ENCODE measurements around the gene NOC3L. TPM values are rescaled to one million over a fixed set of nuclear protein-coding genes. Genes with fewer than 3 reads are reported as not detected.

The NOC3L gene
- total RNA-seq, 1 experiment from 2014 or later: 41.2 TPM

DNA sequence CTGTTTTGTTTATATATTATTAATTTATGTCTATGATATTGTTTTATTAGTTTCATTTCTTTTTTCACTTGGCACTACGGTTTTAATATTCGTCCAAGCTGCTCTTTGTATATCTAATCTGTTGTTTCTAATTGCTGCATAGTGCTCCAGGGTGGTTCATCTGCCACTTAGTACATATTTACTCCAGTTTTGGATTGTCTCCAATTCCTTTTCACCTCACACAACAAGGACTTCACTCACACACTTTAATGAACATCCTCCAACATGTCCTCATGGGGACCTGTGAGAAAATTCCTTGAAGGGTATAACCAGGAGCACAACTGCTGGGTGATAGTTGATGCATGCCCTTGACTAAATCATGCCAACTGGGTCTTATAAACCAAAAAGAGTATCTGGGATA is 14.1 kb upstream of the NOC3L start:
- Histone ChIP-seq H3K27me3 (ENCODE audit: control insufficient read depth, insufficient read depth, low read length) (no peaks in the 10 kb centered on the region), H3K9me3 (ENCODE audit: control insufficient read depth, insufficient read depth, low read depth, low read length) (no peaks in the 10 kb centered on the region), H3K27ac (ENCODE audit: low read length) (no peak overlapping the region), H3K4me3 (ENCODE audit: low read depth in 2 of 2, low read length in 2 of 2) (no peak overlapping the region), H3K36me3 (ENCODE audit: control insufficient read depth, insufficient read depth, low read length) (no peaks in the 10 kb centered on the region), H3K4me1 (ENCODE audit: control insufficient read depth, insufficient read depth, low read length) (no peaks in the 10 kb centered on the region)
- ChIA-PET CTCF (no interaction called here), POLR2A (no interaction called here)
- in situ Hi-C loops (cut with HindIII; ENCODE audit: low pct_unique_long_range_greater_than_20kb, low sequenced_read_pairs) (no loop called here), intact Hi-C loops (cut with micrococcal nuclease; ENCODE audit: unreplicated experiment) (no loop called here)
- no TSS peak for BruUV-seq (replicated peaks)
- no peak for ATAC-seq
- TF ChIP-seq SIN3A (IDR thresholded peaks at IDR 0.05; ENCODE audit: borderline replicate concordance, insufficient read depth, low read depth, low read length): no peak
- DNase-seq (ENCODE audit: low read depth, low spot score): no peak

DNA sequence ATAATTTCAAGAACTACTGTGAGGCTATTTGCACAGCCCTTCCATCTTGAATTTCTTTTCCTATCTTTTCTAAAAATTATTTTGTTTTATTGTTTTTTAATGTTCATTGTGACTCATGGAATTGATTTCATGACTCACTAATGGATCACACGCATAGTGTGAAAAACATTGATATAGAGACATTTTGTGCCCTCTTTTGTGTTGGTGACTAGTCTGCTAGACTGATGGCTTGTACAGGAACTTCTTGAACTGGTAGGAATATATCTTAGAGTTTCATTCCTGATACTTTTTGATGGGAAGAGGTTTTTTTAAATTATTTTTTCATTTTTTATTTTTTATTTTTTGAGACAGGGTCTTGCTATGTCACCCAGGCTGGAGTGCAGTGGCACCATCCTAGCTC is 12.6 kb upstream of the NOC3L start:
- no peak overlapping the region for H3K4me3 ChIP-seq (ENCODE audit: low read depth in 2 of 2, low read length in 2 of 2)
- TF ChIP-seq SIN3A (IDR thresholded peaks at IDR 0.05; ENCODE audit: borderline replicate concordance, insufficient read depth, low read depth, low read length): no peak
- TF ChIP-seq, protein P1, sequence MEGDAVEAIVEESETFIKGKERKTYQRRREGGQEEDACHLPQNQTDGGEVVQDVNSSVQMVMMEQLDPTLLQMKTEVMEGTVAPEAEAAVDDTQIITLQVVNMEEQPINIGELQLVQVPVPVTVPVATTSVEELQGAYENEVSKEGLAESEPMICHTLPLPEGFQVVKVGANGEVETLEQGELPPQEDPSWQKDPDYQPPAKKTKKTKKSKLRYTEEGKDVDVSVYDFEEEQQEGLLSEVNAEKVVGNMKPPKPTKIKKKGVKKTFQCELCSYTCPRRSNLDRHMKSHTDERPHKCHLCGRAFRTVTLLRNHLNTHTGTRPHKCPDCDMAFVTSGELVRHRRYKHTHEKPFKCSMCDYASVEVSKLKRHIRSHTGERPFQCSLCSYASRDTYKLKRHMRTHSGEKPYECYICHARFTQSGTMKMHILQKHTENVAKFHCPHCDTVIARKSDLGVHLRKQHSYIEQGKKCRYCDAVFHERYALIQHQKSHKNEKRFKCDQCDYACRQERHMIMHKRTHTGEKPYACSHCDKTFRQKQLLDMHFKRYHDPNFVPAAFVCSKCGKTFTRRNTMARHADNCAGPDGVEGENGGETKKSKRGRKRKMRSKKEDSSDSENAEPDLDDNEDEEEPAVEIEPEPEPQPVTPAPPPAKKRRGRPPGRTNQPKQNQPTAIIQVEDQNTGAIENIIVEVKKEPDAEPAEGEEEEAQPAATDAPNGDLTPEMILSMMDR (IDR thresholded peaks at IDR 0.05): no peak
- TF ChIP-seq, protein P2, sequence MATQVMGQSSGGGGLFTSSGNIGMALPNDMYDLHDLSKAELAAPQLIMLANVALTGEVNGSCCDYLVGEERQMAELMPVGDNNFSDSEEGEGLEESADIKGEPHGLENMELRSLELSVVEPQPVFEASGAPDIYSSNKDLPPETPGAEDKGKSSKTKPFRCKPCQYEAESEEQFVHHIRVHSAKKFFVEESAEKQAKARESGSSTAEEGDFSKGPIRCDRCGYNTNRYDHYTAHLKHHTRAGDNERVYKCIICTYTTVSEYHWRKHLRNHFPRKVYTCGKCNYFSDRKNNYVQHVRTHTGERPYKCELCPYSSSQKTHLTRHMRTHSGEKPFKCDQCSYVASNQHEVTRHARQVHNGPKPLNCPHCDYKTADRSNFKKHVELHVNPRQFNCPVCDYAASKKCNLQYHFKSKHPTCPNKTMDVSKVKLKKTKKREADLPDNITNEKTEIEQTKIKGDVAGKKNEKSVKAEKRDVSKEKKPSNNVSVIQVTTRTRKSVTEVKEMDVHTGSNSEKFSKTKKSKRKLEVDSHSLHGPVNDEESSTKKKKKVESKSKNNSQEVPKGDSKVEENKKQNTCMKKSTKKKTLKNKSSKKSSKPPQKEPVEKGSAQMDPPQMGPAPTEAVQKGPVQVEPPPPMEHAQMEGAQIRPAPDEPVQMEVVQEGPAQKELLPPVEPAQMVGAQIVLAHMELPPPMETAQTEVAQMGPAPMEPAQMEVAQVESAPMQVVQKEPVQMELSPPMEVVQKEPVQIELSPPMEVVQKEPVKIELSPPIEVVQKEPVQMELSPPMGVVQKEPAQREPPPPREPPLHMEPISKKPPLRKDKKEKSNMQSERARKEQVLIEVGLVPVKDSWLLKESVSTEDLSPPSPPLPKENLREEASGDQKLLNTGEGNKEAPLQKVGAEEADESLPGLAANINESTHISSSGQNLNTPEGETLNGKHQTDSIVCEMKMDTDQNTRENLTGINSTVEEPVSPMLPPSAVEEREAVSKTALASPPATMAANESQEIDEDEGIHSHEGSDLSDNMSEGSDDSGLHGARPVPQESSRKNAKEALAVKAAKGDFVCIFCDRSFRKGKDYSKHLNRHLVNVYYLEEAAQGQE (IDR thresholded peaks at IDR 0.05; ENCODE audit: insufficient read depth in 1 of 2, low read depth in 2 of 2, low read length in 1 of 2): no peak
- TF ChIP-seq POLR2AphosphoS5 (IDR thresholded peaks at IDR 0.05; ENCODE audit: low read depth, low read length): no peak
- TF ChIP-seq TCF7L2 (IDR thresholded peaks at IDR 0.05; ENCODE audit: low read depth, low read length): no peak
- intact Hi-C loops (cut with micrococcal nuclease; ENCODE audit: unreplicated experiment): no loop called here
- H3K27ac ChIP-seq (ENCODE audit: low read length): no peak overlapping the region
- ChIA-PET CTCF (no interaction called here), POLR2A (no interaction called here)
- in situ Hi-C loops (cut with HindIII; ENCODE audit: low pct_unique_long_range_greater_than_20kb, low sequenced_read_pairs): no loop called here
- H3K4me1 ChIP-seq (ENCODE audit: control insufficient read depth, insufficient read depth, low read length): no peaks in the 10 kb centered on the region
- ATAC-seq: no peak
- no peaks in the 10 kb centered on the region for H3K27me3 ChIP-seq (ENCODE audit: control insufficient read depth, insufficient read depth, low read length)
- no TSS peak for BruUV-seq (replicated peaks)
- no peaks in the 10 kb centered on the region for H3K9me3 ChIP-seq (ENCODE audit: control insufficient read depth, insufficient read depth, low read depth, low read length)
- DNase-seq (ENCODE audit: low read depth, low spot score): no peak
- no peaks in the 10 kb centered on the region for H3K36me3 ChIP-seq (ENCODE audit: control insufficient read depth, insufficient read depth, low read length)

DNA sequence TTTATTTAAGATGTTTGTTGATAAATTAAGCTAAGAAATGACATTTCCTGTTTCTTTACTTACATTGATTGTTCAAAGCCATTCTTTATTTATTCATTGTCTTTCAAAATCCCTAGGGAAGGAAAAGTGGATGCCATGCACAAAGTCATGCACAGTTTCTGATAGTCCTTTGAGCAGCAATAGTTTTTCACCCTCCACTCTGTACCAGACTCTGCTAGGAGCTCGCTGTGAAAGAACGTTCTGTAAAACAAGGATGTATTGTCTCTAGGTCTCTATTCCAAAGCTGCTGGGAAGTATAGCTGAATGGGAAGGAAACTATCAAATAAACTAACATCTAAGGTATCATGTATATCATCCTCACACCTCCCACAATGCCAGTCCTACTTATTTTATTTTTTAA is 7.8 kb upstream of the NOC3L start:
- ChIA-PET POLR2A (interaction anchor here (0.6 kb wide), 1 partner anchor 57 kb away, joined by 4 read pairs; no protein-coding TSS in a partner anchor), CTCF (no interaction called here)
- ATAC-seq (no peak), DNase-seq (ENCODE audit: low read depth, low spot score) (no peak)
- H3K27ac ChIP-seq (ENCODE audit: low read length): no peak overlapping the region
- in situ Hi-C loops (cut with HindIII; ENCODE audit: low pct_unique_long_range_greater_than_20kb, low sequenced_read_pairs) (no loop called here), intact Hi-C loops (cut with micrococcal nuclease; ENCODE audit: unreplicated experiment) (no loop called here)
- TF ChIP-seq, protein P2 (IDR thresholded peaks at IDR 0.05; ENCODE audit: insufficient read depth in 1 of 2, low read depth in 2 of 2, low read length in 1 of 2): no peak
- TF ChIP-seq, protein P1 (IDR thresholded peaks at IDR 0.05): no peak
- TF ChIP-seq TCF7L2 (IDR thresholded peaks at IDR 0.05; ENCODE audit: low read depth, low read length) (no peak), SIN3A (IDR thresholded peaks at IDR 0.05; ENCODE audit: borderline replicate concordance, insufficient read depth, low read depth, low read length) (no peak), POLR2AphosphoS5 (IDR thresholded peaks at IDR 0.05; ENCODE audit: low read depth, low read length) (no peak)
- no peak overlapping the region for H3K4me3 ChIP-seq (ENCODE audit: low read depth in 2 of 2, low read length in 2 of 2)
- no peaks in the 10 kb centered on the region for H3K27me3 ChIP-seq (ENCODE audit: control insufficient read depth, insufficient read depth, low read length)
- BruUV-seq (replicated peaks): no TSS peak
- no peaks in the 10 kb centered on the region for H3K4me1 ChIP-seq (ENCODE audit: control insufficient read depth, insufficient read depth, low read length)
- H3K9me3 ChIP-seq (ENCODE audit: control insufficient read depth, insufficient read depth, low read depth, low read length): no peaks in the 10 kb centered on the region
- no peaks in the 10 kb centered on the region for H3K36me3 ChIP-seq (ENCODE audit: control insufficient read depth, insufficient read depth, low read length)
